Liver (tissue), 9 donors: ENCODE data around the gene WDR90. TPM values are rescaled to one million over a fixed set of nuclear protein-coding genes. Genes with fewer than 3 reads are reported as not detected.

Experiments
- DNase-seq: peaks from one replicate; pipeline ENCODE4 v3.0.0-alpha.2; 2017; ENCODE audit warnings: low spot score
- H3K27ac ChIP-seq, 2 donors: one replicate each; pipeline ENCODE4 v1.7.0; 2013; ENCODE audit warnings: inconsistent platforms in 2 of 2, low read length in 2 of 2, control low read depth in 1 of 2, low read depth in 1 of 2, mild to moderate bottlenecking in 1 of 2
- H3K27me3 ChIP-seq, 4 donors: one replicate each; pipeline versions ENCODE4 v1.6.1 to v1.7.0; 2013; ENCODE audit warnings: low read length in 3 of 4, inconsistent platforms in 1 of 4, mild to moderate bottlenecking in 1 of 4, moderate library complexity in 1 of 4; ENCODE audit not compliant: control insufficient read depth in 4 of 4, insufficient read depth in 4 of 4
- H3K36me3 ChIP-seq, 4 donors: one replicate each; pipeline versions ENCODE4 v1.6.1 to v1.7.0; 2013; ENCODE audit warnings: low read length in 3 of 4, mild to moderate bottlenecking in 3 of 4, low read depth in 1 of 4, moderate library complexity in 1 of 4; ENCODE audit not compliant: control insufficient read depth in 4 of 4, insufficient read depth in 3 of 4
- H3K4me1 ChIP-seq, 4 donors: one replicate each; pipeline versions ENCODE4 v1.6.1 to v1.7.0; 2013; ENCODE audit warnings: low read length in 3 of 4, mild to moderate bottlenecking in 3 of 4, moderate library complexity in 1 of 4; ENCODE audit not compliant: control insufficient read depth in 4 of 4, insufficient read depth in 4 of 4
- H3K4me3 ChIP-seq, 3 donors: one replicate each; pipeline versions ENCODE4 v1.6.1 to v1.7.0; 2013; ENCODE audit warnings: low read length in 3 of 3, control low read depth in 1 of 3, low read depth in 1 of 3, mild to moderate bottlenecking in 1 of 3
- H3K9ac ChIP-seq, 2 donors: one replicate each; pipeline ENCODE4 v1.7.0; 2013; ENCODE audit warnings: low read length in 2 of 2, mild to moderate bottlenecking in 2 of 2, moderate library complexity in 2 of 2, control low read depth in 1 of 2, low read depth in 1 of 2
- H3K9me3 ChIP-seq, 4 donors: one replicate each; pipeline versions ENCODE4 v1.6.1 to v1.7.0; 2013; ENCODE audit warnings: low read length in 3 of 4; ENCODE audit not compliant: control insufficient read depth in 4 of 4
- ATF3 ChIP-seq: IDR thresholded peaks from 2 replicates; pipeline ENCODE4 v1.6.1; 2016; ENCODE audit warnings: antibody characterized with exemption
- EGR1 ChIP-seq, 2 donors: IDR thresholded peaks; 2 replicates each; pipeline ENCODE4 v1.6.1; 2016 to 2018; ENCODE audit warnings: antibody characterized with exemption in 2 of 2, low read depth in 2 of 2
- FOXA1 ChIP-seq: IDR thresholded peaks from 2 replicates; pipeline ENCODE4 v1.6.1; 2016; ENCODE audit warnings: antibody characterized with exemption
- FOXA2 ChIP-seq: IDR thresholded peaks from 2 replicates; pipeline ENCODE4 v1.6.1; 2016; ENCODE audit warnings: antibody characterized with exemption
- GABPA ChIP-seq, 2 donors: IDR thresholded peaks in 1 of 2; conservative IDR thresholded peaks in 1 of 2; 2 replicates each; pipeline ENCODE4 v1.6.1; 2016; ENCODE audit warnings: antibody characterized with exemption in 2 of 2, mild to moderate bottlenecking in 1 of 2, moderate library complexity in 1 of 2
- HNF4A ChIP-seq, 2 donors: conservative IDR thresholded peaks; 2 replicates each; pipeline ENCODE4 v1.6.1; 2016; ENCODE audit warnings: antibody characterized with exemption in 2 of 2, mild to moderate bottlenecking in 2 of 2
- HNF4G ChIP-seq: IDR thresholded peaks from 2 replicates; pipeline ENCODE4 v1.6.1; 2016; ENCODE audit warnings: antibody characterized with exemption
- JUND ChIP-seq, 2 donors: IDR thresholded peaks; 2 replicates each; pipeline ENCODE4 v1.6.1; 2016; ENCODE audit warnings: antibody characterized with exemption in 2 of 2
- MAX ChIP-seq: IDR thresholded peaks from 2 replicates; pipeline ENCODE4 v1.6.1; 2016; ENCODE audit warnings: antibody characterized with exemption
- RXRA ChIP-seq, 2 donors: IDR thresholded peaks; 2 replicates each; pipeline ENCODE4 v1.6.1; 2017 to 2018; ENCODE audit warnings: antibody characterized with exemption in 2 of 2, mild to moderate bottlenecking in 1 of 2
- TAF1 ChIP-seq: conservative IDR thresholded peaks from 2 replicates; pipeline ENCODE4 v1.6.1; 2016; ENCODE audit warnings: antibody characterized with exemption, mild to moderate bottlenecking
- YY1 ChIP-seq: IDR thresholded peaks from 2 replicates; pipeline ENCODE4 v1.6.1; 2016; ENCODE audit warnings: antibody characterized with exemption, mild to moderate bottlenecking
- ZBTB33 ChIP-seq: IDR thresholded peaks from 2 replicates; pipeline ENCODE4 v1.6.1; 2016; ENCODE audit warnings: antibody characterized with exemption
- WGBS: extraction: QIAGEN DNeasy Blood & Tissue Kit; methylation state at CpG from one replicate; pipeline ENCODE4 v1.1.7; 2013; 5-methylcytosine and 5-hydroxymethylcytosine counted together
- polyA plus RNA-seq, 2 donors: library from polyadenylated mRNA; stranded (reverse) in 1 of 2; unstranded in 1 of 2; fragments of 200-250 nt in 1 of 2; fragments of >200 nt in 1 of 2; fragmentation: Nextera tagmentation in 1 of 2; extraction: Ambion mirVana in 1 of 2; gene quantifications; one replicate each; pipeline versions ENCODE4 v1.2.1 to v1.2.3, GENCODE V29; 2013 to 2015
- total RNA-seq, 2 donors: library from RNA; depleted of rRNA; stranded (reverse); fragments of >200 nt; gene quantifications; one replicate each; pipeline ENCODE4 v1.2.3, GENCODE V29; 2014
- TF ChIP-seq, protein P1 (sequence below): fragments of 150-350 bp; IDR thresholded peaks from 2 replicates; pipeline ENCODE4 v1.5.1; 2017; ENCODE audit warnings: improper control_type of control experiment, low read depth, low read length; ENCODE audit not compliant: missing input control
- TF ChIP-seq, protein P2 (sequence below): IDR thresholded peaks from 2 replicates; pipeline ENCODE4 v1.6.1; 2016; ENCODE audit warnings: antibody characterized with exemption, mild to moderate bottlenecking
- donor health status: healthy.
- donor health status: healthy.
- donor health status: healthy.
- donor health status: healthy.
- donor health status: healthy.

Gene WDR90
- total and polyA plus RNA-seq, 4 donors = 4.7 to 13.4 (median 7.9) TPM

- Histone ChIP-seq H3K27ac (no peak overlapping the region), H3K27me3 (no peaks in the 10 kb centered on the region), H3K36me3 (peaks cover 0 to 7% (median 0%) of the 10 kb centered on the region in 4 donors), H3K4me1 (peaks cover 34 to 55% (median 44%) of the 10 kb centered on the region in 4 donors), H3K9ac (no peak overlapping the region), H3K4me3 (no peak overlapping the region), H3K9me3 (no peaks in the 10 kb centered on the region)
- 98% methylated on average over 74 of the region's 74 CpGs for WGBS
- TF ChIP-seq FOXA2 (no peak), JUND (IDR thresholded peaks at IDR 0.05) (no peak), ATF3 (no peak)
- no peak for DNase-seq
These were observed 15.7 kb upstream of the WDR90 start for GRCh38 chr16:633336-634050.

GRCh38 chr16:634051-634670 lies 15.0 kb upstream of the WDR90 start:
- peaks cover 0 to 7% (median 0%) of the 10 kb centered on the region in 4 donors for H3K36me3 ChIP-seq
- WGBS = 96% methylated on average over 22 of the region's 22 CpGs
- no peak overlapping the region for H3K9ac ChIP-seq
- TF ChIP-seq, protein P1, sequence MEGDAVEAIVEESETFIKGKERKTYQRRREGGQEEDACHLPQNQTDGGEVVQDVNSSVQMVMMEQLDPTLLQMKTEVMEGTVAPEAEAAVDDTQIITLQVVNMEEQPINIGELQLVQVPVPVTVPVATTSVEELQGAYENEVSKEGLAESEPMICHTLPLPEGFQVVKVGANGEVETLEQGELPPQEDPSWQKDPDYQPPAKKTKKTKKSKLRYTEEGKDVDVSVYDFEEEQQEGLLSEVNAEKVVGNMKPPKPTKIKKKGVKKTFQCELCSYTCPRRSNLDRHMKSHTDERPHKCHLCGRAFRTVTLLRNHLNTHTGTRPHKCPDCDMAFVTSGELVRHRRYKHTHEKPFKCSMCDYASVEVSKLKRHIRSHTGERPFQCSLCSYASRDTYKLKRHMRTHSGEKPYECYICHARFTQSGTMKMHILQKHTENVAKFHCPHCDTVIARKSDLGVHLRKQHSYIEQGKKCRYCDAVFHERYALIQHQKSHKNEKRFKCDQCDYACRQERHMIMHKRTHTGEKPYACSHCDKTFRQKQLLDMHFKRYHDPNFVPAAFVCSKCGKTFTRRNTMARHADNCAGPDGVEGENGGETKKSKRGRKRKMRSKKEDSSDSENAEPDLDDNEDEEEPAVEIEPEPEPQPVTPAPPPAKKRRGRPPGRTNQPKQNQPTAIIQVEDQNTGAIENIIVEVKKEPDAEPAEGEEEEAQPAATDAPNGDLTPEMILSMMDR = no peak
- TF ChIP-seq, protein P2, sequence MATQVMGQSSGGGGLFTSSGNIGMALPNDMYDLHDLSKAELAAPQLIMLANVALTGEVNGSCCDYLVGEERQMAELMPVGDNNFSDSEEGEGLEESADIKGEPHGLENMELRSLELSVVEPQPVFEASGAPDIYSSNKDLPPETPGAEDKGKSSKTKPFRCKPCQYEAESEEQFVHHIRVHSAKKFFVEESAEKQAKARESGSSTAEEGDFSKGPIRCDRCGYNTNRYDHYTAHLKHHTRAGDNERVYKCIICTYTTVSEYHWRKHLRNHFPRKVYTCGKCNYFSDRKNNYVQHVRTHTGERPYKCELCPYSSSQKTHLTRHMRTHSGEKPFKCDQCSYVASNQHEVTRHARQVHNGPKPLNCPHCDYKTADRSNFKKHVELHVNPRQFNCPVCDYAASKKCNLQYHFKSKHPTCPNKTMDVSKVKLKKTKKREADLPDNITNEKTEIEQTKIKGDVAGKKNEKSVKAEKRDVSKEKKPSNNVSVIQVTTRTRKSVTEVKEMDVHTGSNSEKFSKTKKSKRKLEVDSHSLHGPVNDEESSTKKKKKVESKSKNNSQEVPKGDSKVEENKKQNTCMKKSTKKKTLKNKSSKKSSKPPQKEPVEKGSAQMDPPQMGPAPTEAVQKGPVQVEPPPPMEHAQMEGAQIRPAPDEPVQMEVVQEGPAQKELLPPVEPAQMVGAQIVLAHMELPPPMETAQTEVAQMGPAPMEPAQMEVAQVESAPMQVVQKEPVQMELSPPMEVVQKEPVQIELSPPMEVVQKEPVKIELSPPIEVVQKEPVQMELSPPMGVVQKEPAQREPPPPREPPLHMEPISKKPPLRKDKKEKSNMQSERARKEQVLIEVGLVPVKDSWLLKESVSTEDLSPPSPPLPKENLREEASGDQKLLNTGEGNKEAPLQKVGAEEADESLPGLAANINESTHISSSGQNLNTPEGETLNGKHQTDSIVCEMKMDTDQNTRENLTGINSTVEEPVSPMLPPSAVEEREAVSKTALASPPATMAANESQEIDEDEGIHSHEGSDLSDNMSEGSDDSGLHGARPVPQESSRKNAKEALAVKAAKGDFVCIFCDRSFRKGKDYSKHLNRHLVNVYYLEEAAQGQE = no peak
- TF ChIP-seq RXRA (IDR thresholded peaks at IDR 0.05) = no peak
- TF ChIP-seq MAX = no peak
- TF ChIP-seq TAF1 = no peak
- no peak for TF ChIP-seq FOXA1
- no peak for TF ChIP-seq GABPA (IDR thresholded peaks at IDR 0.05 in 1 of 2, conservative IDR thresholded peaks at IDR 0.05 in 1 of 2)
- no peak for TF ChIP-seq FOXA2
- no peak for TF ChIP-seq EGR1 (IDR thresholded peaks at IDR 0.05; ENCODE audit: low read depth in 2 of 2)
- TF ChIP-seq YY1 = no peak
- TF ChIP-seq HNF4A (conservative IDR thresholded peaks at IDR 0.05) = no peak
- no peak for TF ChIP-seq HNF4G
- no peak for TF ChIP-seq ZBTB33
- no peak for TF ChIP-seq JUND (IDR thresholded peaks at IDR 0.05)
- no peak for TF ChIP-seq ATF3
- no peak overlapping the region for H3K4me3 ChIP-seq
- H3K27ac ChIP-seq = no peak overlapping the region
- no peaks in the 10 kb centered on the region for H3K27me3 ChIP-seq
- no peaks in the 10 kb centered on the region for H3K9me3 ChIP-seq
- DNase-seq = no peak
- H3K4me1 ChIP-seq = peaks cover 27 to 49% (median 37%) of the 10 kb centered on the region in 4 donors
